Brain microvascular endothelial cell (primary cell): ENCODE data around the gene ZNF670.

Experiments used
- DNase-seq: peaks from one replicate; pipeline ENCODE4 v3.0.0-alpha.2; 2020
- H3K27ac ChIP-seq: fragments of 250-450 bp; sonication (Bioruptor Pico); 2 replicates; pipeline ENCODE4 v1.5.1; 2020; ENCODE audit warnings: mild to moderate bottlenecking, moderate library complexity
- H3K27me3 ChIP-seq: fragments of 250-450 bp; sonication (Bioruptor Pico); replicated peaks from 2 replicates; pipeline ENCODE4 v1.5.1; 2020; ENCODE audit warnings: mild to moderate bottlenecking
- H3K36me3 ChIP-seq: fragments of 250-450 bp; sonication (Bioruptor Pico); replicated peaks from 2 replicates; pipeline ENCODE4 v1.5.1; 2020; ENCODE audit warnings: mild to moderate bottlenecking
- H3K4me3 ChIP-seq: 2 replicates; pipeline ENCODE4 v1.5.1; 2011; ENCODE audit warnings: low read depth, mild to moderate bottlenecking, control low read depth, low read length, moderate library complexity
- in situ Hi-C: cut with HindIII; loops from 2 replicates; pipeline ENCODE4 v1.10.0; 2017; ENCODE audit warnings: low sequenced_read_pairs, low pct_ligation_motif_present
- TF ChIP-seq, protein P1 (sequence below): IDR thresholded peaks from 2 replicates; pipeline ENCODE4 v1.5.1; 2011; ENCODE audit warnings: low read depth, mild to moderate bottlenecking, moderate library complexity, low read length, control low read depth, inconsistent platforms; ENCODE audit errors: missing control alignments

ZNF670 gene

DNA sequence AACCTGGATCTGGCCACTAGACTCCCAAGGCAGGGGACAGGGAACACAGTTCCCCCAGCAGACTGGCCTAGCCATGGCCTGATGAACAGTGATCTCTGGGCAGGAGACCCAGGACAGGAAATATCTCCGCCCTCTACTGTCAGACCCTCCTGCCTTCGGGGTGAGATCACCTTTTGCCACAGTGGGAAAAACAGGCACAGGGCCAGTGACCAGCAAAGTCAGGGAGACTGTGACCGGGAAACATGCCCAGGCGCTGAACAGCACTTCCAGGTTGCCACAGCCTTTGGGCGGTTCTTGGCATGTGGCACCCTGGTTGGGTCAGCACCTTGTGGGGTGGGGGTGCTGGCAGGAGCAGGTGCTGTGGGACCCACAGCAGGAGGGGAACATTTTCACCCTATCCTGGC lies 34.5 kb upstream of the ZNF670 start:
- in situ Hi-C loops: no loop called here
- DNase-seq: no peak
- Histone ChIP-seq H3K36me3 (no peaks in the 10 kb centered on the region), H3K27ac (no peak overlapping the region), H3K27me3 (no peaks in the 10 kb centered on the region), H3K4me3 (no peak overlapping the region)
- TF ChIP-seq, protein P1, sequence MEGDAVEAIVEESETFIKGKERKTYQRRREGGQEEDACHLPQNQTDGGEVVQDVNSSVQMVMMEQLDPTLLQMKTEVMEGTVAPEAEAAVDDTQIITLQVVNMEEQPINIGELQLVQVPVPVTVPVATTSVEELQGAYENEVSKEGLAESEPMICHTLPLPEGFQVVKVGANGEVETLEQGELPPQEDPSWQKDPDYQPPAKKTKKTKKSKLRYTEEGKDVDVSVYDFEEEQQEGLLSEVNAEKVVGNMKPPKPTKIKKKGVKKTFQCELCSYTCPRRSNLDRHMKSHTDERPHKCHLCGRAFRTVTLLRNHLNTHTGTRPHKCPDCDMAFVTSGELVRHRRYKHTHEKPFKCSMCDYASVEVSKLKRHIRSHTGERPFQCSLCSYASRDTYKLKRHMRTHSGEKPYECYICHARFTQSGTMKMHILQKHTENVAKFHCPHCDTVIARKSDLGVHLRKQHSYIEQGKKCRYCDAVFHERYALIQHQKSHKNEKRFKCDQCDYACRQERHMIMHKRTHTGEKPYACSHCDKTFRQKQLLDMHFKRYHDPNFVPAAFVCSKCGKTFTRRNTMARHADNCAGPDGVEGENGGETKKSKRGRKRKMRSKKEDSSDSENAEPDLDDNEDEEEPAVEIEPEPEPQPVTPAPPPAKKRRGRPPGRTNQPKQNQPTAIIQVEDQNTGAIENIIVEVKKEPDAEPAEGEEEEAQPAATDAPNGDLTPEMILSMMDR: no peak

DNA sequence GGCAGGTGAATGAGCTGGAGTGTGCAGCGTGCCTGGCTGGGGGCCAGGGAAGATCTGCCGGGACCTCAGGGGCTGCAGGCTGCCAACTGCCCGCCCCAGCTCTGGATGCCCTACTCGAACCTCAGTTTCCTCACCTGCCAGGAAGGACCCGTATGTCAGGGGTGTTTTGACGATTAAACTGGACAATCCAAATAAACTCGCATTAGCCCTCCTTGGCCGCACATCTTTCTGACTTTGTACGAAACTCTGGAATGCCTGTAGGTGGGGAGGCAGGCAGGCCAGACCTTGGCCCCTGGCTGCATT lies 33.8 kb upstream of the ZNF670 start:
- in situ Hi-C loops: no loop called here
- Histone ChIP-seq H3K27me3 (no peaks in the 10 kb centered on the region), H3K36me3 (no peaks in the 10 kb centered on the region), H3K27ac (no peak overlapping the region), H3K4me3 (peak overlapping the region; percentile 60)
- DNase-seq: no peak
- TF ChIP-seq, protein P1: no peak

DNA sequence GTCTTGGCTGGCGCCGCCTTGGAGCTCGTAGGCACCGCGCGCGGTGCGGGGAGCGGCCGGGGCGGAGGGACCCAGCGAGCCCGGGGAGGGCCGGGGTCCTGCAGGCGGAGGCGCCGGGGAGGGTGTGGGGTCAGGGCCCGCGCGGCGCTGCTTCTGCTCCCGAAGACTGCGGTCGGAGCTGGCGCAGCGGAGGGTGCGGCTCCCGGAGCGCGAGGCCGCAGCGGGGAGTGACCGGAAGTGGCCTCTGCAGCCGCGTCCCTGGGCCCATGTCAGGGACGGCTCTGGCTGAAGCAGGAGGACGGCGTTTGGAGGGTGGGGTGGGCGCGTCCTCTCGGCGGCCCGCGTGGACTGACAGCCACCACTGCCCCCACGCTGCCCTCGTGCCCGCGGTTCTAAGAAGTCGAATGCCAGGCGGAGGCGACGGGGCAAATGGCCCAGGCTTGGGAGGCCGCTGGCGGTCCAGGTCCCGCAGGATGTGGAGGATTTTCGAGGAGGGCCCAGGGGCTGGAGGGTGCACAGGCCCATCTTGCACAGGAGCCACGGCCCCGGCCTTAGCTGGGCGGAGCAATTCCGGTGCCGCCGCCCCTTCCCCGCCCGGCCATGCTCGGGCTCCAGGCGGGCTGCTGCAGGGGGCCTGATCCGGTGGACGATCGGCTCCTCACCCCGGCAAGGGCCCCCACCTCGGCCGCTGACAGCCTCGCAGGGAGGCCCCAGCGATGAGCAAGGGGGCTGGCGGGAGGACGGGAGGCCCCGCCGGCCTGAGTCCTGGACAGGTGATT lies 33.3 kb upstream of the ZNF670 start:
- no peaks in the 10 kb centered on the region for H3K27me3 ChIP-seq
- no peak for DNase-seq
- H3K36me3 ChIP-seq: no peaks in the 10 kb centered on the region
- no peak overlapping the region for H3K27ac ChIP-seq
- in situ Hi-C loops: no loop called here
- TF ChIP-seq, protein P1: no peak
- peak overlapping the region; percentile 60 for H3K4me3 ChIP-seq

DNA sequence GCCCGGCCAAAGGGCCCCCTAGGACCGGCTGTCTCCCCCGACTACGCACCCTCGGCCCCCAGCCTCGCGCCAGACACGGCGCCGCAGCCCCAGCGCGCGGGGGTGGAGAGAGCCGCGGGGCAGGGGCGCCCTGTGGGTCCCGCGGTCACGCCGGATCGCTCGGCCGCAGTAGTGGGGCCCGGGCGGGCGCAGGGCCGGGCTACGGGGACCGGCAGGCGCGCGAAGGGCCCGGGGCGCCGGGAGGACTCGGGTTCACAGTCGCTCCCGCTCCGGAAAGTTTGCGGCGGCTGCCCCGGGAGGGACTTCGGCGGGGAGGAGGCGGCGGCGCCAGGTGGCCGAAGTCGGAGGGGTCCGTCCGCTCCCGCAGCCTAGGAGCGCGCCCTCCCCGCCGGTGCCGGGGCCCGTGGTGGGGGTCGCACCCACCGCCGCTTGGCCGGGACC lies 32.7 kb upstream of the ZNF670 start:
- Histone ChIP-seq H3K27ac (no peak overlapping the region), H3K4me3 (peak overlapping the region; percentile 60), H3K27me3 (no peaks in the 10 kb centered on the region), H3K36me3 (no peaks in the 10 kb centered on the region)
- DNase-seq: no peak
- TF ChIP-seq, protein P1: no peak
- in situ Hi-C loops: no loop called here

DNA sequence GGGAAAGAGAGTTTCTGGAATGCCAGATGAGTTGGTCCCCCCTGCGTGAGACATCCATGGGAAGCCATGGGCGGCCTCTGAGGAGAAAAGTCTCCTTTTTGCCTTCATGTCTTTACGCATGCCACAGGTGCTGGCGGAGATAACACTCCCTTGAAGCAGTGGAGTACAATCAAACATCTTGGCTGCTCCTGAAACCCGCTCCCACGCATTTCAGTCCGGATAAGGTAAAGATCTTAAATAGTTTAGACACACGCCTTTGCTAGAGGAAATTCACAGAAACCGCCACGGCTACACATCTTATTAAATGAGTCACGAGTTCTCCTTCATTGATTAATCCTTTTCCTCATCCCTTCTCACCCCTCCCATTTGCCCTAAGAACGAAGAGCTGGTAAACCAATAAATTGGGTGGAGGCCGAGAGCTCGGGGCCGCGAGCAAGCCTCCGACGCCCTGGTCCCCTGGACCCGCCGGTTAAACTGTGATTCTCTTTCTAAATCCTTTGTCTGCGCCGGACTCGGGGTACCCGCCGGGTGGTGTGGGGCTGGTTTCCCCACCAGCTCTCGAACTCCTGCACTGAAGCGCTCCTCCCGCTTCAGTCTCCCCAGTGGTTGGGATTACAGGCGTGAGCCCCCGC lies 32.1 kb upstream of the ZNF670 start:
- H3K27me3 ChIP-seq: no peaks in the 10 kb centered on the region

More for the DNA sequence above, 32.1 kb upstream of the ZNF670 start:
- TF ChIP-seq, protein P1: no peak
- in situ Hi-C loops: no loop called here
- H3K27ac ChIP-seq: no peak overlapping the region
- no peak for DNase-seq
- H3K4me3 ChIP-seq: peak overlapping the region; percentile 60
- no peaks in the 10 kb centered on the region for H3K36me3 ChIP-seq
